Rectal smooth muscle tissue (tissue), 1 donor: ENCODE results near the gene EPHA1.

Experiments used
- H3K27ac ChIP-seq: one replicate; pipeline ENCODE4 v1.7.0; 2013; ENCODE audit warnings: low read depth, low read length, inconsistent platforms
- H3K27me3 ChIP-seq: one replicate; pipeline ENCODE4 v1.7.0; 2013; ENCODE audit warnings: low read length; ENCODE audit not compliant: control insufficient read depth, insufficient read depth
- H3K36me3 ChIP-seq: one replicate; pipeline ENCODE4 v1.7.0; 2013; ENCODE audit warnings: low read length; ENCODE audit not compliant: control insufficient read depth, insufficient read depth
- H3K4me1 ChIP-seq: one replicate; pipeline ENCODE4 v1.7.0; 2013; ENCODE audit warnings: low read length; ENCODE audit not compliant: control insufficient read depth, insufficient read depth
- H3K4me3 ChIP-seq: one replicate; pipeline ENCODE4 v1.7.0; 2013; ENCODE audit warnings: low read length
- H3K9ac ChIP-seq: one replicate; pipeline ENCODE4 v1.7.0; 2013; ENCODE audit warnings: low read length

Gene EPHA1

DNA sequence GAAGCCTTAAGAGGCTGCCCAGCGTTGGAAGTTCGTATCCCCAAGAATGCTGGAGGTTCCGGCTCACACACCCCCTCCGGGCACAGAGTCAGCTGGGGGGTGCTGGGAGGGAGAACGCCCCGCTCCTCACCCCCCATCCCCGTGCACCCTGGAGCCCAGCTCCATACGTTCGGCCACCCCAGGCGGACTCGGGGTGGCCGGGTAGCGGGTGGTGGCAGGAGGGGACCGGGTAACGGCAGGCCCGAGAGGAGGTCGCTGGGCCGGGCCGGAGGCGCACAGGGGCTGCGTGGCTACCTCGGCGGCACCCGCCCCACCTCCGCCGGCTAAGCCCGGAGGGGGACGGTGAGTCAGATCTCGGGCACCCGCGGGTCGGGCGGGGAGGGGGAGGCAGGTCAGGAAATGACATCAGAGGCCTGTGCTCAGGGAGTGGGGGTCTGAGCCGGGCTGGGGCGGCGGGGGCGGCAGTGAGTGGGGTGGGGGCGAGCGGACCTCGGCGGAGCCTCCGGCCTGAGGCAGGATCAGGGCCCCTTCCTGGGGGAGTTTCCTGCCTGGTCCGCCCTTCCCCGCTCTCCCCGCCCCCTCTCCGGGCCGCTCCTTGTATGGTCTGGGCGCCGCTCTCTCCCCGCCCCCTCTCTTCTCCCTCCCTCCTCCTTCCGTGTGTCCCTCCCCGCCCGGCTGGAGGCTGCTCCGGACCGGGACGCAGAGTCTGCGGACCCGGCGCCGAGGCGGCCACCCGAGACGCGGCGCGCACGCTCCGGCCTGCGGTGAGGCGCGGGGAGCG, 27.8 kb downstream of the EPHA1 start, which contains the start of gene ZYX:
TSS of gene ZYX (plus strand) at position 700 of the 781 bp plus-strand sequence. CDS start 227 bp downstream, outside the sequence.
- Histone ChIP-seq H3K27ac (peak within 1 kb of the TSS; percentile 99), H3K4me3 (peak within 1 kb of the TSS; percentile 85), H3K9ac (peak within 1 kb of the TSS; percentile 93), H3K36me3 (no peaks in the 10 kb centered on the region), H3K27me3 (no peaks in the 10 kb centered on the region), H3K4me1 (peaks cover 34% of the 10 kb centered on the region)

DNA sequence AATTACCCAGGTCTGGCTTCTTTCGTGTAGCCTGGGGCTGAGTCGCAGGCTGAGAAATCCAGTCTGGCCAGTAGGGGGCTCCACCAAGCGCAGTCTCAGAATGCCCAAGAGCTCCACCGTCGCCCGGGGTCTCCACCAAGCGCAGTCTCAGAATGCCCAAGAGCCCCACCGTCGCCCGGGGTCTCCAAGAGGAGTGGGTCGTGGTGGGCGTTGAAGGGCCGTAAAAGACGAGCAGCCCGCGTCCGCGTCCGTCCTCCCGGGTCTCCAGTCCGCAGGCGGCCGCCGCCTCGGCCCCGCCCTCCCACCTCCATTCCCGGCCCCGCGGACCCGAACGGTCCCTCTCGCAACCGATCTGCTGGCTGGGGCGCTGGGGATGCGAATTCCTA, 28.4 kb downstream of the EPHA1 start:
- peaks cover 28% of the 10 kb centered on the region for H3K4me1 ChIP-seq

DNA sequence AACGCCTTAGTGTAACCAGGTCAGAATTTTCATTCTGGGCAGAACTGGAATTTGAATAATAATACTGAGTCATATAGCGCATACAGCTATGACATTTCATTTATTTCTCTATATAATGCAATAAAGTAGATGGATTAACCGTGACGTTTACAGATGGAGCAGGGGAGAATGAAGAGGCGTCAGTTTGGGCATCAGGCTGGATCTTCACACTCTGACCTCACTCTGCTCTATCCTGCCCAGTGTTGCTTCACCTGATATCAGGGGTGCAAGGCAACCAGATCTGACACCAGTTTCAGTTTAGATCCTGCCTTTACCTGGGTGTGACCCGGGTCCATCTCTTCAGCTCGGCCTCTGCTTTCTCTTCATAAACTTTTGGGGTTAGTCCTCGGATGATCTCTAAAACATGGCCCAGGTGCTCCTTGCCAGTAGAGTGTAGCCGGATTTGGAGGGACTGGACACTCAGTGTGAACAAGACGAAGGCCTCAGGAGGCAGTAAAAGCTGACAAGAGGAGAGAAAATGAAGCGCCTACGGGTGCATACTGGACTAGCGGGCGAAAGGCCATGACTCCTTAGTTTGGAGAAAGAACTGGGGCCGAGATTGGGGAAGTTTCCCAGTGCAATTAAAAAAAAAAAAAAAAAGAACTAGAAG, 28.9 kb downstream of the EPHA1 start:
- Histone ChIP-seq H3K27me3 (no peaks in the 10 kb centered on the region), H3K4me3 (peak overlapping the region; percentile 78), H3K27ac (peak overlapping the region; percentile 99), H3K9ac (peak overlapping the region; percentile 28), H3K36me3 (no peaks in the 10 kb centered on the region), H3K4me1 (peaks cover 23% of the 10 kb centered on the region)

More for the DNA sequence above, 28.4 kb downstream of the EPHA1 start:
- H3K4me3 ChIP-seq = peak overlapping the region; percentile 78
- H3K36me3 ChIP-seq = no peaks in the 10 kb centered on the region
- H3K9ac ChIP-seq = peak overlapping the region; percentile 93
- H3K27me3 ChIP-seq = no peaks in the 10 kb centered on the region
- peak overlapping the region; percentile 99 for H3K27ac ChIP-seq

DNA sequence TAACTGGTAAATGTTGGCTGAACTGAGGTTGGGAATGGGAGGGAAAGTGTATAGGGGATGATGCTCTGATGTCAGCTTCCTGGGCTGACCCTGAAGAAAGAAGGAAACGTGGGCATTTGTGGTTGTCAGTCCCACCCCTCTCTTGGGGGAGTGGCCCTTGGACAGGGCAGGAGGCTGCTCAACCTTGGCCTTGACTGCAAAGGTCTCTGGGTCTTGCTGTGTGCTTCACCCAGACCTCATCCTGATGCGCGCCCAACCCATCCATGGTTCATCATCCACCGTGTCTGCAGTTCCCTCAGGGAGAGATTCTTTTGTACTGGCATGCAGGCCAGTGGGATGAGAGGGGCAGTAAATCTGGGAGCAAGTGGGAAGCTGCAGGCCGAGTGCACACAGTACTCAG, 32.3 kb downstream of the EPHA1 start:
- no peak overlapping the region for H3K9ac ChIP-seq
- H3K4me1 ChIP-seq = peaks cover 13% of the 10 kb centered on the region
- H3K4me3 ChIP-seq = no peak overlapping the region
- H3K27me3 ChIP-seq = no peaks in the 10 kb centered on the region
- no peaks in the 10 kb centered on the region for H3K36me3 ChIP-seq
- peak overlapping the region; percentile 71 for H3K27ac ChIP-seq

DNA sequence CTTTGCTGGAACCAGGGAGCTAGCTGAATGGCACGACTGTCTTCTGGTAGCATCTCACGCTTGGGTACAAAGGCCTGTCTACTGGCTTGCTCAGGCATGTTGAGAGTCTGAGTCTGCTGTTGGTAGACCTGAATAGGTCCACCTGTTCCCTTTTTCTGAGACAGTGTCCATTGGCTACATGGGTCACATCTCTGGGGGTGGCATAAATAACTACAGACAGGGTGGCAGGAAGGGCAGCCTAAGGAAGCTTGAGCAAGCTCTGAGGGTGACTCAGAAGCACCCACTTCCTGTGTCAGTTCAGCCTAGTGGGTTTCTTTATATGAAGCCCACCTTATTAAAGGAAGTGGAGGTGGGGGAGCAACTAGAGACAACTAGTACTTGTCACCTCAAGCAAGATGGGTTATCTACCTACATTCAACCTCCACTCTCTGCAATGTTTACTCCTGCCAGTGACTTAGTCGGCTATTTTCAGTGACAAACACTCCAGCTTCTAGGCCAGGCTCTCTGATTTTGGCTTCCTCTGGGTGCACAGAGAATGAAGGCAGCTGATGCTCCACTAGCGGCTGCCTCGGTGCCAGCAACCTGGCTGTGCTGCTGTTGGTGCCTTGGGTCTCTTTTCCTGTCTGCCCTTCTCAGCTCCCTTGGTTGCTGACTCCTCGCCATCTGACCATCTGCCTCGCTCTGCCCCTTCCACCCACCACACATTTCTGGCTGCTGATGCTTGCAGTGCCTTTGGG, 33.2 kb downstream of the EPHA1 start:
- Histone ChIP-seq H3K4me3 (no peak overlapping the region), H3K36me3 (no peaks in the 10 kb centered on the region), H3K9ac (no peak overlapping the region), H3K4me1 (peaks cover 13% of the 10 kb centered on the region), H3K27ac (peak overlapping the region; percentile 26), H3K27me3 (no peaks in the 10 kb centered on the region)

DNA sequence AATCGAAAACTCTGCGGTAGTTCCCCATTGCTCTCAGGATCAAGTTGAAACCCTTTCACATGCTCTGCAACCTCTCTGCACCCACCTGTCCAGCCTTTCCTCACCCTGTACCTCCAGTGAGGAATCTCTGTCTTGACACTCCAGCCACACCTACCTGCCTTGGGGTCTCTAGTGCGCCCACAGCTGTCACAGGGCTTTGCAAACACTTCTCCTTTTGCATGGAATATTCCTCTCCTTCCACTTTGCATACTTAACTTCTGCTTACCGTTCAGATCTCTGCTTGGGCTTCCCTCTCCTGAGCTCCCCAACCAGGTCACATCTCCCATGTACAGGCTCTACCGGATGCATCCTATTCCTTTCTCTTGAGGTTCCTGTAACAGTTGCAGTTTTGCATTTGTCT, 34.1 kb downstream of the EPHA1 start:
- H3K27me3 ChIP-seq = no peaks in the 10 kb centered on the region
- no peak overlapping the region for H3K4me3 ChIP-seq
- no peak overlapping the region for H3K27ac ChIP-seq
- H3K36me3 ChIP-seq = no peaks in the 10 kb centered on the region
- H3K9ac ChIP-seq = no peak overlapping the region
- H3K4me1 ChIP-seq = peaks cover 13% of the 10 kb centered on the region

DNA sequence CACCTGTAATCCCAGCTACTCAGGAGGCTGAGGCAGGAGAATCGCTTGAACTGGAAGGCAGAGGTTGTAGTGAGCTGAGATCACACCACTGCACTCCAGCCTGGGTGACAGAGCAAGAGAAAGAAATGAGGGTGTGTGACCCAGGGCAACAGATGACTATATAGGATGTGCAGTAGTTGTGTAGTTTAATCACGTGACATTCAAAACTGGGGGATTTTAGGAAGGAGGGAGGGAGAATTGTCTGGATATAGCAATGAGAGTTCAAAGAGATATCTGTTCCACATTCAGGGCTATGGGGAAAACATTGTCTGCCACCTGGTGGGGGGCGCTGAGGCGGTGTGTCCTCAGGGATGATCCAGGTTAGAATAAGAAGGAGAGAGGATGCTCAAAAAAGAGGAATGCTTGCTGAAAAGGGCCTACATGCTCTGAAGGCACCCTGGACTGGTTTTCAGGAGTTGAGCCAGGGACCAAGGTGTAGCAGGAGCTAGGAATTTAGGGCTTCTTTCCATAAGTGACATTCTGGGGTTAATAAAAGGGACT, 35.3 kb downstream of the EPHA1 start:
- H3K9ac ChIP-seq = no peak overlapping the region
- no peaks in the 10 kb centered on the region for H3K27me3 ChIP-seq
- peaks cover 14% of the 10 kb centered on the region for H3K4me1 ChIP-seq
- H3K36me3 ChIP-seq = no peaks in the 10 kb centered on the region
- no peak overlapping the region for H3K27ac ChIP-seq
- no peak overlapping the region for H3K4me3 ChIP-seq

DNA sequence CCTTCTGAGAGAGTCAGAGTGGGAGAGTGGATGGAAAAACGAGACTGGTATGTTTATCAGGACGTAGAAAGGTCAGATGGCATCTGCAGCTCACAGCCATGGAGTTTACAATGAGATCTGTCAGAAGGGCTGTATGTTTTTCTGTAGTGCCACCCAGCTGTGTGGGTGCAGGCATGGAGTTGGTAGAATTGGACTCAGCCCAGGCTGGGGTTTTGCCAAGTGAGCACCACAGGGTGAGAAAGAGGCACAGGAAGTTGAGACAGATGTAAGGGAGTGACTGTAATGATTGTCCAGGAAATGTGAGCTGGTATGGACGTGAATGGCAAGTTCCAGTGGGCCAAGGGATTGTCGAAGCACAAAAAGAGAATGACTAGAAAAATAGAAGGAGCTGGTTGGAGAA, 36.6 kb downstream of the EPHA1 start:
- H3K36me3 ChIP-seq = no peaks in the 10 kb centered on the region
- no peak overlapping the region for H3K27ac ChIP-seq
- H3K4me3 ChIP-seq = no peak overlapping the region
- H3K27me3 ChIP-seq = no peaks in the 10 kb centered on the region
- H3K9ac ChIP-seq = no peak overlapping the region
- peaks cover 15% of the 10 kb centered on the region for H3K4me1 ChIP-seq

DNA sequence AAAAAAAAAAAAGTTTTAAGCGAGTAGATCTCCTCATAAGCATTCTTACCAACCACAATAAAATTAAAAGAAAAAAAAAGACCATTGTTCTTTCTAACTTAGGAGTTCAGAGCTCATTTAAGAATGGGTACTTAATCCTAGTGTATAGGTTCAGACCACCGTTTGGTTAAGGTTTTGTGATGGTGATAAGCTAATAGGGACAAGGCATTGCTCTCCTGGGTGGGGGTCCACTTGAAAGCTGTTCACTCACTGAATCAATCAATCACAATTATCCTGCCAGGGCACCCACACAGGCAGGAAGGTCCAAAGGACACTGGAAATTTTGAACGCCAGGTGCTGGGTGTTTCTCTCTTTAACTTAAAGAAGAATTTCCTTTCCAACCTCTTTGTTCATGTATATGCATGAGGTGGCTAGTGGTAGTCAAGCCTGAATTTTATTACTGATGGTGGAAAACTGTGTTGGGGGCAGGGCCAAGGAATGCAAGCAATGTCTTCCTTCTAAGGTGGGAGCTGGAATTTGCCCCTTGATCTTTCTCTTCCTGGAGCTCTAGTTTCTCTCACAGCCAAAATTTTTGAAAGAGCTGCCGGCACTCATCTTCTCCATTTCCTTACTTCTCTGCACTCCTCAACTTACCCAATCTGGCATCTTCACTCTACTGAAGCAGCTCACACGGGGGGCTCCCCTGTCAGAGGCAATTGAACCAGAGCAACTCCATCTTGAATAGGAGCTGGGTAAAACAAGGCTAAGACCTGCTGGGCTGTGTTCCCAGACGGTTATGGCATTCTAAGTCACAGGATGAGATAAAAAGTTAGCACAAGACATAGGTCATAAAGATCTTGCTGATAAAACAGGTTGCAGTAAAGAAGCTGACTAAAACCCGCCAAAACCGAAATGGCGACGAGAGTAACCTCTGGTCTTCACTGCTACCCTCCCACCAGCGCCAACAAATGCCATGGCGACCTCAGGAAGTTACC, 38.7 kb downstream of the EPHA1 start:
- Histone ChIP-seq H3K4me1 (peaks cover 7% of the 10 kb centered on the region), H3K9ac (no peak overlapping the region), H3K36me3 (no peaks in the 10 kb centered on the region), H3K27me3 (no peaks in the 10 kb centered on the region), H3K4me3 (no peak overlapping the region), H3K27ac (no peak overlapping the region)

DNA sequence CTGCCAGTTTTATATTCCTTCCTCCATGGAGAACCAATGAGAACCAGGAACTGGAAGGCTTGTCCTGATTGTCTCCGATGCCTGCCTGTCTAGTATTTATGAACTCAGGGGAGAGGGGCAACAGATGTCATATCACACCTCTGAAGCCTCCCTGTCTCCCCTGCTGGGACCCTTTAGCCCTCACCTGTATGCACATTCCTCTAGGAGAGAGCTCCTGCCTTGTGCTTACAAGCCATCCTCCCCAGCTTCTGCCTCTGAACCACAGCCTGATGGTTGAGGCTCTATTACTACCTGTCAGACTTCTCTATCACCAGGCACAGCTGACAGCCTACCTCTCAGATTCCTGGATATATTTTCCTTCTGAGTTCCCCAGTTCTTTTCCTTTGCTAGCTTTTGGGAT, 40.3 kb downstream of the EPHA1 start:
- H3K27me3 ChIP-seq = no peaks in the 10 kb centered on the region
- peaks cover 7% of the 10 kb centered on the region for H3K4me1 ChIP-seq
- no peaks in the 10 kb centered on the region for H3K36me3 ChIP-seq
- H3K4me3 ChIP-seq = no peak overlapping the region
- no peak overlapping the region for H3K27ac ChIP-seq
- no peak overlapping the region for H3K9ac ChIP-seq

DNA sequence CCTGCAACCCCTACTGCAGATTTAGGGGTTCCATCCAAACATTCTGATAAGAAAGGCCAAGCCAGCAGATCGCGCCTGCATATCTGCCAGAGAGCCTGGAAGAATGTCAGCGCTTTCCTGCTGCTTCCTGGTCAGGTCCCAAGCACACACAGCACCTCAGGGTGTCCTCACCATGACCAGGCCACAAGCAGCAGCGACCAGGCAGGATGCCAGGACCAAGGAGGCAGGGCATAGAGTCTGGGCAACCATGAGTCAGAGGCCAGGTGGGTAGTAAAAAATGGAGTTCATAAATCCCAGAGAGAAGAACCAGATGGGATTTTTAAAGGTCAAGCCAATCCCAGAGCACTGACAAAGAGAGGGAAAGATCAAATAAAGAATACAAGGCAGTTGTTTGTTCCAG, 40.7 kb downstream of the EPHA1 start:
- H3K9ac ChIP-seq = no peak overlapping the region
- H3K4me1 ChIP-seq = peaks cover 7% of the 10 kb centered on the region
- H3K4me3 ChIP-seq = no peak overlapping the region
- H3K27me3 ChIP-seq = no peaks in the 10 kb centered on the region
- no peaks in the 10 kb centered on the region for H3K36me3 ChIP-seq
- peak overlapping the region; percentile 43 for H3K27ac ChIP-seq
